Vagina (tissue), 2 donors: ENCODE results near the gene RGS6. TPM values are rescaled to one million over a fixed set of nuclear protein-coding genes. Genes with fewer than 3 reads are reported as not detected.

ENCODE experiments used
- DNase-seq, 2 donors: peaks; one replicate each; pipeline ENCODE4 v3.0.0-alpha.2; 2017; ENCODE audit errors: extremely low spot score in 2 of 2
- H3K27ac ChIP-seq: fragments of 200-600 bp; sonication (generic); one replicate; pipeline ENCODE4 v1.5.1; 2019
- H3K27me3 ChIP-seq: fragments of 200-600 bp; sonication (generic); one replicate; pipeline ENCODE4 v1.5.1; 2019
- H3K36me3 ChIP-seq, 2 donors: fragments of 200-600 bp; sonication (generic); one replicate each; pipeline ENCODE4 v1.5.1; 2017 to 2019
- H3K4me1 ChIP-seq: fragments of 200-600 bp; sonication (generic); one replicate; pipeline ENCODE4 v1.5.1; 2019
- H3K4me3 ChIP-seq, 2 donors: fragments of 200-600 bp; sonication (generic); 1 replicate in 1 of 2; 2 replicates in 1 of 2; pipeline ENCODE4 v1.5.1; 2016 to 2019
- H3K9me3 ChIP-seq: fragments of 200-600 bp; sonication (generic); one replicate; pipeline ENCODE4 v1.5.1; 2019
- POLR2A ChIP-seq, 2 donors: fragments of 450-650 bp; IDR thresholded peaks; one replicate each; pipeline ENCODE4 v1.6.1; 2017; ENCODE audit warnings: antibody characterized with exemption in 2 of 2, mild to moderate bottlenecking in 2 of 2, moderate library complexity in 2 of 2
- POLR2AphosphoS5 ChIP-seq, 2 donors: sonication (generic); formaldehyde crosslinking; IDR thresholded peaks; one replicate each; pipeline ENCODE4 v1.9.0; 2017; ENCODE audit warnings: antibody characterized with exemption in 2 of 2, mild to moderate bottlenecking in 2 of 2, low read depth in 1 of 2; ENCODE audit not compliant: insufficient read depth in 1 of 2
- intact Hi-C: fragments of 100-400 bp; cut with DNase I; formaldehyde crosslinking; loops from one replicate; pipeline ENCODE4 v1.15.1; 2023
- total RNA-seq: library from RNA; depleted of rRNA; stranded (reverse); fragments of >200 nt; gene quantifications from one replicate; pipeline ENCODE4 v1.2.3, GENCODE V29; 2016
- TF ChIP-seq, protein P1 (sequence below), 3 experiments: fragments of 450-650 bp in 2 of 3; fragments of 200-600 bp in 1 of 3; sonication (generic) in 1 of 3; IDR thresholded peaks; one replicate each; pipeline ENCODE4 v1.5.1; 2017 to 2019; ENCODE audit warnings: antibody characterized with exemption in 3 of 3, mild to moderate bottlenecking in 2 of 3, moderate library complexity in 2 of 3

The RGS6 gene
- total RNA-seq, 1 donor from 2014 or later: 2.0 TPM

DNA sequence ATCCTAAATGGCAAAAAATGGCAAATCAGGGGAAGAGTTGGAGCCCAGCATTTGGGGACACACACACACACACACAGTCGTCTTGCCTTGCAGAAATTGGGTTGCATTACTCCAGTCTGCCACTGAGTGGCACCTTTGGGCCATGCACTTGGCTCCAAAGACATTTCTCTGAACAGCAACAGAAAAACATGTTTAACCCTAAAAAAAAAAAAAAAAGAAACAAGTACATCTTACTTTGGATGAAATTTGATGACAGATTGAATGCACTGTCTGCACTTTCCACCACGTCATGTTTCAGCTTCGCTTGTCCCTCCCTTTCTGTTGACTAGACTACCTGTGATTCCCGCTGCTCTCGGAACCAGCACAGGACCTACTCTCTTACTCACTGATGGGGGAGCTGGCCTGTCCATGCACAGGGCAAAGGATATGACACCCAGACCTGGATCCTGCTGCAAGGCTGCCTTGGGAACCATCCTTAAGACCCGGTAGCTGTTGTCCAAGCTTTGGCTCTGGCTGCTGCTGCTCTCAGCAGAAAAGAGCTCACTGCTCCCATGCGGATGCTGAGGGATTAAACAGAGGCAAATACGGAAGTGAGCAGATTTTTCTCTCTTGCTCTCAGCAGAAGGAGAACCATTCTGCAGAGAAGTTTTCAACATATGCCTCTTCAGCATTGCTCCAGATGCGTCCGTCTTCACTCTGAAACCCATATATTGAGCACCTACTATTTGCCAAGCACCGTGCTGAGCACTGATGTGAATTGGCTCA is 584.9 kb downstream of the RGS6 start:
- intact Hi-C loops: no loop called here
- no peaks in the 10 kb centered on the region for H3K4me1 ChIP-seq
- TF ChIP-seq, protein P1, sequence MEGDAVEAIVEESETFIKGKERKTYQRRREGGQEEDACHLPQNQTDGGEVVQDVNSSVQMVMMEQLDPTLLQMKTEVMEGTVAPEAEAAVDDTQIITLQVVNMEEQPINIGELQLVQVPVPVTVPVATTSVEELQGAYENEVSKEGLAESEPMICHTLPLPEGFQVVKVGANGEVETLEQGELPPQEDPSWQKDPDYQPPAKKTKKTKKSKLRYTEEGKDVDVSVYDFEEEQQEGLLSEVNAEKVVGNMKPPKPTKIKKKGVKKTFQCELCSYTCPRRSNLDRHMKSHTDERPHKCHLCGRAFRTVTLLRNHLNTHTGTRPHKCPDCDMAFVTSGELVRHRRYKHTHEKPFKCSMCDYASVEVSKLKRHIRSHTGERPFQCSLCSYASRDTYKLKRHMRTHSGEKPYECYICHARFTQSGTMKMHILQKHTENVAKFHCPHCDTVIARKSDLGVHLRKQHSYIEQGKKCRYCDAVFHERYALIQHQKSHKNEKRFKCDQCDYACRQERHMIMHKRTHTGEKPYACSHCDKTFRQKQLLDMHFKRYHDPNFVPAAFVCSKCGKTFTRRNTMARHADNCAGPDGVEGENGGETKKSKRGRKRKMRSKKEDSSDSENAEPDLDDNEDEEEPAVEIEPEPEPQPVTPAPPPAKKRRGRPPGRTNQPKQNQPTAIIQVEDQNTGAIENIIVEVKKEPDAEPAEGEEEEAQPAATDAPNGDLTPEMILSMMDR (IDR thresholded peaks at IDR 0.05): peak; percentile 39 to 84 (median 76)
- no peak for TF ChIP-seq POLR2A (IDR thresholded peaks at IDR 0.05)
- H3K9me3 ChIP-seq: no peaks in the 10 kb centered on the region
- no peaks in the 10 kb centered on the region for H3K27me3 ChIP-seq
- peak in 1 of 2 donors; percentile 79 for DNase-seq
- H3K36me3 ChIP-seq: no peaks in the 10 kb centered on the region
- H3K4me3 ChIP-seq: no peak overlapping the region
- no peak overlapping the region for H3K27ac ChIP-seq

DNA sequence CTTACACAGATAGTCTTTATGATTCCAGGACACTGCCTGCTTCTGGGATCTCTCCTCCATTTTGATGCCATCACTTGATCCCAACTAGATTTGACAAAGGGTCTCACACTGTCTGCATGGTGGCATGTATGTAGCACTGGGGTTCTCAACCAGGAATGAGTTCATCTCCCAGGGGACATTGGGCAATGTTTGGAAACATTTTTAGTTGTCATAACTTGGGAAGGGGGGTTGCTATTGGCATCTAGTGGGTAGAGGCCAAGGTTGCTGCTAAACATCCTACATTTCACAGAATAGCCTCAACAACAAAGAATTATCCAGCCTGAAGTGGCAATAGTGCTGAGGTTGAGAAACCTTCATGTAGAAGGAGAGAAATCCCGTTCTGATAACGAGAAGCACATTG is 585.5 kb downstream of the RGS6 start:
- Histone ChIP-seq H3K9me3 (no peaks in the 10 kb centered on the region), H3K27ac (no peak overlapping the region), H3K27me3 (no peaks in the 10 kb centered on the region), H3K4me3 (no peak overlapping the region), H3K36me3 (no peaks in the 10 kb centered on the region), H3K4me1 (no peaks in the 10 kb centered on the region)
- DNase-seq: no peak
- TF ChIP-seq POLR2A (IDR thresholded peaks at IDR 0.05) (no peak), POLR2AphosphoS5 (IDR thresholded peaks at IDR 0.05; ENCODE audit: insufficient read depth in 1 of 2, low read depth in 1 of 2) (no peak)
- TF ChIP-seq, protein P1 (IDR thresholded peaks at IDR 0.05): no peak
- intact Hi-C loops: no loop called here

DNA sequence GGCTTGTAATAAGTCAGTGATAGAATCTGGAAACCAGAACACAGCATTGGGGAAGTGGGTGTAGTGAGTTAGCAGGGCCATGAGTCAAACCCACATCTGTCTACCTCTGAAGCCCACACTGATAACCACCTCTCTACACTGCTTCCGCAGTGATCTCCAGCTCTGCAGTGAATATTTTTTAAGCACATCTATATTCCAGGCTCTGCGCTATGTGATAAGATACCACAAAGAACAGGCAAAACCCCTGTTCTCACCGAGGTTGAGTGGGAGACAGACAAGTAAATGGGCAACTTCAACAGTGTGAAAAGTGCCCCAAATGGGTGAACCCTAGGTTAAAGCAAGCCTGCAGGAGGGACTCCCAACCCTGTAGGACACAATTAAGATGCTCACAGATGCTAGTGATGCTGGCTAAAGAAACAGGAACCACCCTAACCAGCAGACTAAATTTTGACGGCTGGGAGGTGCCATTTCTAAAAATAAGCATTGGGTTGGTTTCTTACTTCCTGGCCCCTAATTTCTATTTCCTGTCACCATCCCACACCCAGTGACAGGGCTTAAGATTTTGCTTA is 586.7 kb downstream of the RGS6 start:
- intact Hi-C loops: no loop called here
- no peak overlapping the region for H3K27ac ChIP-seq

DNA sequence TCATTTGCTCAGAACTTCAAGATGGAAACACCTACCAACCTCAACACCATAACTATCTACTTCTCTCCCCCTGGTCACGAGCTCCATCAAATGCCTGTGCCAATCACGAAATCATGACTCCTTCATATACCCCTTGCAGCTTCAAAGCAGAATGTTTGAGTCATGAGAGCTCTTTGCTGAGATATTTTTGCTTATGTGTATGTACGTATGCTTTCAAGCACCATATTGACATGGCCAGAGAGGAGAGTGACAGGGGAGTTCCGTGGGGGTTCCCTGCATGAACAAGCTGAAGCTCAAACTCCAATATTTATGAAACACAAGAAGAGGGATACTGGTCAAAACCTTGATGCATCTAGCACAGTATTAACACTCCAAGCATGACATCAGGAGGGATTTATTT is 587.3 kb downstream of the RGS6 start:
- Histone ChIP-seq H3K36me3 (no peaks in the 10 kb centered on the region), H3K4me3 (no peak overlapping the region), H3K4me1 (no peaks in the 10 kb centered on the region), H3K27me3 (no peaks in the 10 kb centered on the region), H3K27ac (no peak overlapping the region), H3K9me3 (no peaks in the 10 kb centered on the region)
- no peak for DNase-seq
- intact Hi-C loops: no loop called here
- TF ChIP-seq, protein P1 (IDR thresholded peaks at IDR 0.05): no peak
- TF ChIP-seq POLR2AphosphoS5 (IDR thresholded peaks at IDR 0.05; ENCODE audit: insufficient read depth in 1 of 2, low read depth in 1 of 2) (no peak), POLR2A (IDR thresholded peaks at IDR 0.05) (no peak)

More for the DNA sequence above, 586.7 kb downstream of the RGS6 start:
- peak in 1 of 2 donors; percentile 44 for DNase-seq
- Histone ChIP-seq H3K36me3 (no peaks in the 10 kb centered on the region), H3K4me3 (no peak overlapping the region), H3K9me3 (no peaks in the 10 kb centered on the region), H3K4me1 (no peaks in the 10 kb centered on the region), H3K27me3 (no peaks in the 10 kb centered on the region)
- TF ChIP-seq POLR2AphosphoS5 (IDR thresholded peaks at IDR 0.05; ENCODE audit: insufficient read depth in 1 of 2, low read depth in 1 of 2) (no peak), POLR2A (IDR thresholded peaks at IDR 0.05) (no peak)
- TF ChIP-seq, protein P1 (IDR thresholded peaks at IDR 0.05): no peak

DNA sequence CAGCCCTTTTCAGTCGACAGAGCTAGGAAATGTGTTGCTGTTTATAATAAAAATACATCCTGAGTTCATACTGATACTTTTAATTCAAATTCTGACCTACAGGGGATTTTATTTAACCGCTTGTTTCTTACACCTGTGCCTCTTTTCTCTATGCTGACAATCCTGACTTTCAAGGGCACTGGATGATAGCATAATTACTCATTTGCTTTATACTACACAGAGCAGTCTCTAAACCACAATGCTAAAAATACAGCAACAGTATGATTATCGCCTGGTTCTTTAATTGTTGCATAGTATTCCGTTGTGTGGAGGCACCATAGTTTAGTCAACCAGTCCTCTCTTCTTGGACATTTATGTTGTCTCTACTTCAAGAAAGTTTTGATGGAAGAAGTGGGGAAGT is 588.8 kb downstream of the RGS6 start:
- H3K36me3 ChIP-seq: no peaks in the 10 kb centered on the region
- H3K4me3 ChIP-seq: no peak overlapping the region
- TF ChIP-seq, protein P1 (IDR thresholded peaks at IDR 0.05): no peak
- TF ChIP-seq POLR2AphosphoS5 (IDR thresholded peaks at IDR 0.05; ENCODE audit: insufficient read depth in 1 of 2, low read depth in 1 of 2) (no peak), POLR2A (IDR thresholded peaks at IDR 0.05) (no peak)
- H3K9me3 ChIP-seq: no peaks in the 10 kb centered on the region
- H3K27me3 ChIP-seq: no peaks in the 10 kb centered on the region
- intact Hi-C loops: no loop called here
- DNase-seq: no peak
- H3K4me1 ChIP-seq: no peaks in the 10 kb centered on the region
- H3K27ac ChIP-seq: no peak overlapping the region
